GM19397 (cell line): ENCODE results near the gene ZGPAT.

Source experiments
- ATAC-seq: cut with Tn5 transposase; IDR thresholded peaks from one replicate; pipeline ENCODE4 v1.9.1; 2021; ENCODE audit warnings: mild to moderate bottlenecking, moderate library complexity; ENCODE audit not compliant: unreplicated experiment

ZGPAT gene

GRCh38 chr20:63732118-63733095 is 24.6 kb downstream of the ZGPAT start:
- no peak for ATAC-seq

- ATAC-seq: no peak
These were observed 25.3 kb downstream of the ZGPAT start for GRCh38 chr20:63733117-63733516.

- no peak for ATAC-seq
These were observed 25.8 kb downstream of the ZGPAT start for GRCh38 chr20:63733579-63734081.

- ATAC-seq: no peak
These were observed 26.5 kb downstream of the ZGPAT start for GRCh38 chr20:63734111-63734945.

DNA sequence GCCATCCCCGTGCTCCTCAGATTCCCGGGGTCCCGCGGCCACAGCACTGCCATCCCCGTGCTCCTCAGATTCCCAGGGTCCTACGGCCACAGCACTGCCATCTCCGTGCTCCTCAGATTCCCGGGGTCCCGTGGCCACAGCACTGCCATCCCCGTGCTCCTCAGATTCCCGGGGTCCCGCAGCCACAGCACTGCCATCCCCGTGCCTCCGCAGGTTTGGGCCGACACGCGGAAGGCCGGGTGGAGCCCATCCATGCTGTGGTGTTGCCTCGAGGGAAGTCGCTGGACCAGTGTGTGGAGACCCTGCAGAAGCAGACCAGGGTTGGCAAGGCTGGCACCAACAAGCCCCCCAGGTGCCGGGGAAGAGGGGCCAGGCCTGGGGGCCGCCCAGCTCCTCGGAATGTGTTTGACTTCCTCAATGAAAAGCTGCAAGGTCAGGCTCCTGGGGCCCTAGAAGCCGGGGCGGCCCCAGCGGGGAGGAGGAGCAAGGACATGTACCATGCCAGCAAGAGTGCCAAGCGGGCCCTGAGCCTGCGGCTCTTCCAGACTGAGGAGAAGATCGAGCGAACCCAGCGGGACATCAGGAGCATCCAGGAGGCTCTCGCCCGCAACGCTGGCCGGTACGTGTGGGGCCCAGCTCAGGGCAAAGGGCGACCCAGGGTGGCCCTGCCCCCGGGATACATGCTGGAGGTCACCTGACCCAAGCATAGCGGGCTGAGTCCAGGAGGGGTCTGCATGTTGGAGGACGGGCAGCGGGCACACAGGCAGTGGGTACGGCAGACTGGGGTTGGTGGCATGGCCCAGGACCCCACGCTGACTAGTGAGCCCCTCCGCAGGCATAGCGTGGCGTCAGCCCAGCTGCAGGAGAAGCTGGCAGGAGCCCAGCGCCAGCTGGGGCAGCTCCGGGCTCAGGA is 27.4 kb downstream of the ZGPAT start:
- no peak for ATAC-seq

DNA sequence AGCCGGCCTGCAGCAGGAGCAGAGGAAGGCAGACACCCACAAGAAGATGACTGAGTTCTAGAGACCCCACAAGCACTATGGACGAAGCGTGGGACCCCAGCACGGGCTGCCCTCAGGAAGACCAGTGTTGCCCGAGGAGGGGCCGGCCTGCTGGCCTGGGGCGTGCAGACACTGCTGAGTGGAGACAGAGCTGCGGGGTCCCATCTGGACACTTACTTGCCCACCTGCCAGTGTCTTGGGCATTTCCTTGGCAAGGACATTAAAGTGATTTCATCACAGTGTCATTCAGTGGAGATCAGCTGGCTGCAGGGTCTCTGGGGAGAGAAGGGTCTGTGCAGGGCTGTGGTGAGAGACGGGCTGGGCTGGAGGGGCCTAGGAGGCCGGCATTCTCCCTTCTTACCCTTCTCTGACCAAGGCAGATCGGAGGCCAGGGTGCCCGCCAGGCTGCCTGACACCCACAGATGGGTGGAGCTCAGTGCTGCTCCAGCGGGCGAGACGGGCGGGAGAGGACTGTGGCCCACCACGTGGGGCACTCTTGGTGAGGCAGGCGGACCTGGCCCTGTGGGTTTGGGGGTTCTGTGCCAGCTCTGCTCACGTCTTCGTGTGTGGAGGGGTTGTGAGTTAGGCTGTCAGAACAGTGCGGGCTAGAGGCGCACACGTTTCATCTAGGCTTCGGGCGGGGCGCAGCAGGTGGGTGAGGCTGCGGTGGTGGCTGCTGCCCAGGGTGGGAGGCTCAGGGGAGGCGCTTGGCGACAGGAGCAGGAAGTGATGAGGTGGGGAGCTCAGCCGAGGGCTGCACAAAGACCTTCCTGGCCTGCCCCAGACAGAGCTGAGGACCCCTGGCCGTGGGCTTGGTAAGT is 28.2 kb downstream of the ZGPAT start, which contains the start of gene LIME1:
TSS of gene LIME1 (plus strand) at position 806 of the 860 bp plus-strand sequence. CDS start 886 bp downstream, outside the sequence.
- ATAC-seq: no peak

DNA sequence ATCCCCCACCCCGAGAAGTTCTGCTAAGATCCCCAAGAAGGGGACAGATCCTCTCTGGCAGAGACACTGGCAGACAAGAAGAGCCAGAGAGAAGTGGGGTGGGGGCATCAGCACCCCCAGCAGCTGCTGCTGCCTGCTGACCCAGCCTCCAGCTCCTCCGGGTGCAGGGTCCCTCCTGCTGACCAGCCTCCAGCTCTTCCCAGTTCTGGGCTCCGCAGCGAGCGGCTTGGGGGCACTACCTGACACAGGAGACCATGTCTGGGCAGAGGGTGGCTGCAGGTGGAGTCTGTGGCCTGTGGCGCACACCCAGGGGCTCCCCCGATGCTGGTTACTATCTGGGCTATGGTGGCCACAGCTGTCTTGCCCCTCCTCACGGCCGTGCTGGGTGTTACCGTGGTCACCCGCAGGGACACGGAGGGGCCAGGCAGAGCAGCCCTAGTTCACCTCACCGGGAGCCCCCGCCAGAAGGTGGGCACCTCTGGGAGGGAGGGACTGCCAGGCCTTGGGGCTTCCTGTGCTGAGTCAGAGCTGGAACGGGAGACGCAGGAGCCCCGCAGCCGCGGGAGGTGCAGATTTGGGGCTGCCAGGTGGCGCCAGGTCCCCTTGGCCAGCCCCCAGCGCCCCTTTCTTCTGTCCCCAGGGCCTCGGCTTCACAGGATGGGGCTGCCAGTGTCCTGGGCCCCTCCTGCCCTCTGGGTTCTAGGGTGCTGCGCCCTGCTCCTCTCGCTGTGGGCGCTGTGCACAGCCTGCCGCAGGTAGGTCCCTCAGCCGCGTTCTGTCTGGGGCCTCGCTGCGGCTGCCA is 29.3 kb downstream of the ZGPAT start:
- ATAC-seq: no peak

- ATAC-seq: no peak
These were observed 29.8 kb downstream of the ZGPAT start for GRCh38 chr20:63737695-63737944.

GRCh38 chr20:63737945-63738686 is 30.3 kb downstream of the ZGPAT start:
- ATAC-seq: no peak

GRCh38 chr20:63738687-63739129 is 30.9 kb downstream of the ZGPAT start:
- no peak for ATAC-seq

- peak; percentile 39 for ATAC-seq
These were observed 31.6 kb downstream of the ZGPAT start, which contains the start of gene SLC2A4RG for GRCh38 chr20:63739130-63740069. SLC2A4RG (plus strand) TSS chr20:63739776; CDS start chr20:63739913, 137 bp downstream.

DNA sequence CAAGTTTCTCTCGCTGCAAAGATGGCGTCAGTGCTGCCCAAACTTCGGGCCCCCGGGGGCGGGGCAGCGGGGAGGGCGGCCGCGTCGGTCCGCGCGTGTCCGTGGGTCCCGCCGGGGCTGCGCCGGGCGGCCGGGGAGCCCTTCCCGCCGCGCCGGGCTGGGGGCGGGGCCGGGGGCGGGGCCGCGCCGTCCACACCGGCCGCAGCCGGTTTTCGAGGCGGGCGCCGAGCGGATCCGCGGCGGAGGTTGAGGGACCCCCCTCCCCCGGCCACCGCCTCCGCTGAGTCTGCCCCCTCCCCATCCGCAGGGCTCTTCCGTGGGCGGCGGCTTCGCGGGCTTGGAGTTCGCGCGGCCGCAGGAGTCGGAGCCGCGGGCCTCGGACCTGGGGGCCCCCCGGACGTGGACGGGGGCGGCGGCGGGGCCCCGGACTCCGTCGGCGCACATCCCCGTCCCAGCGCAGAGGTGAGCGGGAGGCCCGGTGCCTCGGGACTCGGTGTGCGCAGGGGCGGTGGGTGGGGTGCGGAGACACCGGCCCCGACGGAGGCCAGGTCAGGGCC is 32.3 kb downstream of the ZGPAT start:
- peak; percentile 10 for ATAC-seq

GRCh38 chr20:63740627-63741353 is 33.0 kb downstream of the ZGPAT start:
- ATAC-seq: no peak

DNA sequence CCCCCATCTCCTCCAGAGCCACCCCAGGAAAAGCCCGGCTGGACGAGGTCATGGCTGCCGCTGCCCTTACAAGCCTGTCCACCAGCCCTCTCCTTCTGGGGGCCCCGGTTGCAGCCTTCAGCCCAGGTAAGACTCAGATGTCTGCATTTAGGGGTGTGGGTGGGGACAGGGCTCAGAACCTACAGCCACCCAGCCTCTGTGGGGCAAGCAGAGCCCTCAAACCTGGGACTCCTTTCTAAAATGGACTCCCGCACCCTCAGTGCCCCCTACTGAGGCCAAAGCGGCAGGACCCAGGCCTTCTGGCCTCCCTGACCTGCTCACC is 33.5 kb downstream of the ZGPAT start:
- no peak for ATAC-seq

GRCh38 chr20:63741676-63742380 is 34.0 kb downstream of the ZGPAT start:
- ATAC-seq: no peak
